RKO (cell line): ENCODE data around the gene MFSD8.
A peak's percentile ranks its signal among the peaks of the same experiment; 100 is the strongest.
"Not testable (repeated sequence)": the region's sequence is repeated elsewhere in the genome, so short reads cannot be mapped to it uniquely, and the experiment has no call there.

Experiments
- DNase-seq: peaks from one replicate; pipeline ENCODE4 v3.0.0-alpha.2; 2016; ENCODE audit warnings: low spot score

The MFSD8 gene, protein sequence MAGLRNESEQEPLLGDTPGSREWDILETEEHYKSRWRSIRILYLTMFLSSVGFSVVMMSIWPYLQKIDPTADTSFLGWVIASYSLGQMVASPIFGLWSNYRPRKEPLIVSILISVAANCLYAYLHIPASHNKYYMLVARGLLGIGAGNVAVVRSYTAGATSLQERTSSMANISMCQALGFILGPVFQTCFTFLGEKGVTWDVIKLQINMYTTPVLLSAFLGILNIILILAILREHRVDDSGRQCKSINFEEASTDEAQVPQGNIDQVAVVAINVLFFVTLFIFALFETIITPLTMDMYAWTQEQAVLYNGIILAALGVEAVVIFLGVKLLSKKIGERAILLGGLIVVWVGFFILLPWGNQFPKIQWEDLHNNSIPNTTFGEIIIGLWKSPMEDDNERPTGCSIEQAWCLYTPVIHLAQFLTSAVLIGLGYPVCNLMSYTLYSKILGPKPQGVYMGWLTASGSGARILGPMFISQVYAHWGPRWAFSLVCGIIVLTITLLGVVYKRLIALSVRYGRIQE

GRCh38 chr4:127965062-127965802 lies at the start of gene MFSD8, which contains the start of gene ABHD18:
MFSD8 (minus strand) TSS chr4:127965173; CDS start chr4:127965133, 40 bp downstream.
ABHD18 (plus strand) TSS chr4:127965406; CDS start chr4:127982956, 17,550 bp downstream.
- peak; percentile 99 for DNase-seq

GRCh38 chr4:128009428-128009827 lies 44.5 kb upstream of the MFSD8 start:
- DNase-seq: no peak

DNA sequence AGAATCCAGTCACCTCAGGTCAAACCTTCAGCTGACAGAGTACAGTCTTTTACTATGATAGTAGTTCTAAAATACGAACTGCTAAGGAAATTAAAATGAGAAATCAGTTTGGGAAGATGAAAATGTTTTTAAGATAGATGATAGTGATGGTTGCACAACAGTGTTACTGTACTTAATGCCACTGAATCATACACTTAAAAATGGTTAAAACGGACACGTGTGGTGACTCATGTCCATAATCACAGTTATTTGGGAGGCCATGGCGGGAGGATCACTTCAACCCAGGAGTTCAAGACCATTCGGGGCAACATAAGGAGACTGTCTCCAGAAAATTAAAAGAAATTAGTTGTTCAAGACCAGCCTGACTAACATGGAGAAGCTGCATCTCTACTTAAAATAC lies 41.6 kb upstream of the MFSD8 start:
- peak; percentile 35 for DNase-seq

GRCh38 chr4:127997534-127998388 lies 32.8 kb upstream of the MFSD8 start:
- DNase-seq: peak; percentile 83

DNA sequence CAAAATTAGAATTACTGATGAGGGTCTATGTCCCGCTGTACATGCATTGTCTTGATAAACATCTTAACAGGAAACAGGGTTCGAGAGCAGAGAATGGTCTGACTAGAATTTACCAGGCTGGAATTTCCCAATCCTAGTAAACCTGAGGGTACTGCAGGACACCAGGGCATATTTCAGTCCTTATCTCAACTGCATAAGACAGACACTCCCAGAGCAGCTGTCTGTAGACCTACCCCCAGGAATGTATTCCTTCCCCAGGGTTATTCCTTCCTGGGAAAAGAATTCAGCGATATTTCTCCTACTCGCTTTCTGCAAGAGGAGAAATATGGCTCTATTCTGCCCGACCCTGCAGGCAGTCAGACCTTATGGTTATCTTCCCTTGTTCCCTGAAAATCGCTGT lies 31.5 kb upstream of the MFSD8 start:
- DNase-seq: not testable (repeated sequence)

GRCh38 chr4:127995776-127996175 lies 30.8 kb upstream of the MFSD8 start:
- DNase-seq: no peak

- no peak for DNase-seq
Measured at GRCh38 chr4:127993151-127993550, 28.2 kb upstream of the MFSD8 start.

- DNase-seq: no peak
Measured at GRCh38 chr4:127988638-127989037, 23.7 kb upstream of the MFSD8 start.

DNA sequence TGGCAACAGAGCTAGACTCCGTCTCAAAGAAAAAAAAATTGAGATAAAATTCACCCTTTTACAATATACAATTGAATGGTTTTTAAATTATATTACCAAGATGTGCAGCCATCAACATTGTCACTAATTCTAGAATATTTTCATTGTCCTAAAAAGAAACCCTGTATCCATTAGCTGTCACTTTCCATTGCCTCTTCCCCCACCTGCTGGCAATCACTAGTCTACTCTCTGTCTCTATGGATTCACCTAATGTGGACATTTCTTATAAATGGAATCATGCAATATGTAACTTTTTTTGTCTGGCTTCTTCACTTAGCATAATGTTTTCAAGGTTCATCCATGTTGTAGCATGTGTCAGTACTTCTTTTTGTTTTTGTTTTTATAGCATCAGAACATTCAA lies 21.0 kb upstream of the MFSD8 start:
- no peak for DNase-seq

GRCh38 chr4:127982445-127982844 lies 17.5 kb upstream of the MFSD8 start:
- no peak for DNase-seq

- DNase-seq: no peak
Measured at GRCh38 chr4:127978930-127979329, 14.0 kb upstream of the MFSD8 start.

DNA sequence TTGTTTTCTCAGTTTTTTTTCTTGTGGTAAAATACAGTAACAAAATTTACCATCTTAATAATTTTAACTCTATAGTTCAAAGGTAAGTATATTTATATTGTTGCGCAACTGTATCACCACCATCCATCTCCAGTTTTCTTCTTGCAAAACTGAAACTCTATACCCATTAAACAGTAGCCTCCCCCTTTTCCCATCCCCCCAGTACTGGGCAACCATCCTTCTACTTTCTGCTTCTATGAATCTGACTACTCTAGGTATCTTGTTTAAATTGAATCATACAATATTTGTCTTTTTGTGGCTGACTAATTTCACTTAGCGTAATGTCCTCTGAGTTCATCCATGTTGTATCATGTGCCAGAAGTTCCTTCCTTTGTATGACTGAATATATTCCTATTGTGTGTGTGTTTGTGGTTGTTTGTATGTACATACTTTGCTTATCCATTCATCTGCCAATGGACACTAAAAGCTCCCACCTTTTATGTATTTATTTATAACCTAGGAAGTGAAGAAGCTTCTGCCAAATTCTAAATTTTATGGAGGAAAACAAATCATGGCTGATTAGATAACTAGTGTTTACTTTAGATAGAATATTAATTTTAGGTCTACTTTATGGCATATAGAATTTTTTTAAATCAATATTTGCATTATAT lies 10.3 kb upstream of the MFSD8 start:
- DNase-seq: no peak

DNA sequence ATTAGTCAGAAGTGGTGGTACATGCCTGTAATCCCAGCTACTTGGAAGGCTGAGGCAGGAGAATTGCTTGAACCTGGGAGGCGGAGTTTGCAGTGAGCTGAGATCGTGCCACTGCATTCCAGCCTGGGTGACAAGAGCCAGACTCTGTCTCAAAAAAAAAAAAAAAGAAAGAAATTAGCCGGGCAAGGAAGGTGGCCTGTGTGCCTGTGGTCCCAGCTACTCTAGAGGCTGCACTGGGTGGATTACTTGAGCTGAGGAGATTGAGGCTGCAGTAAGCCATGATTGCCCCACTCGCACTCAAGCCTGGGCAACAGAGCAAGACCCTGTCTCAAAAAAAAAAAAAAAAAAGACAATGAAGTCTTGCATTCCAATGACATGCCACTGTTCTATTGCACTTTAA lies 6.0 kb upstream of the MFSD8 start:
- not testable (repeated sequence) for DNase-seq

DNA sequence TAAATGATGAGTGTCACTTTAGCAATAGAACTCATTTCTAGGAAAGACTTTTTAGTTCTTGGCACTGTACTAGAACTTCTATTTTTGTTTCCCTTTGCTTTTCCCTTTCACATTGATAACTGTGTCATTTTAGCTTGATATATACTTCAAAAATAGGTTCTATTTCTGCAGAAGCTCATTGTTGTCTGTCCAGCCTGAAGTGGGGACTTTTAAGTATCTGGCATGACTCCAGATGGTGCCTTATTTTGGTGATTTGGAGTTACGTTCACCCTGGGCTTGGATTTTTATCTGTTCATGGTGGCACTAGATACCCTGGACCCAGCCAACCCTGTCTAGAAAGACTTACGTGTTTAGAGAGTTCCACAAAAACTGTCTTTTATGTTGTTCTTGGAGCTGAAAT lies 3.6 kb upstream of the MFSD8 start:
- DNase-seq: no peak

- peak; percentile 49 for DNase-seq
Measured at GRCh38 chr4:127967141-127967775, 2.3 kb upstream of the MFSD8 start.

DNA sequence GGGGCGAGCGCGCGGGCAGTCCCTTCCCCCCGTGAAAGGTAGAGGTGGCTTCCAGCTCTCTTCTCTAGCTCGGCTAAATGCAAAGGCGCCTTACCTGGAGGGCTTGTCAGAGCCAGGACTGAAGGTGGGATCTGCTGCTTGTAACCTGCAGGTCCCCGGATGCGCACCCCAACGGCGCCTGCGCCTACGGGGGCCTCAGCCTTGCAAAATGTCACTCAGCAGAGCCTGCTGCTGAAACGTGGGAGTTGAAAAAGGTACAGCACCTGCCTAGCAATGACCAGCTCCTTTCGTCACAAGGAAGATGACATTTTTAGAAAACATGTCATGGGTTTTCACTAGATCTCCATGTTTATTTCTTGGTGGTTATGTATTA lies 816 bp upstream of the MFSD8 start:
- DNase-seq: peak; percentile 46

GRCh38 chr4:127964426-127965061 lies 429 bp downstream of the MFSD8 start:
- peak; percentile 41 for DNase-seq

GRCh38 chr4:127963633-127964398 lies 1.2 kb downstream of the MFSD8 start:
- not testable (repeated sequence) for DNase-seq

DNA sequence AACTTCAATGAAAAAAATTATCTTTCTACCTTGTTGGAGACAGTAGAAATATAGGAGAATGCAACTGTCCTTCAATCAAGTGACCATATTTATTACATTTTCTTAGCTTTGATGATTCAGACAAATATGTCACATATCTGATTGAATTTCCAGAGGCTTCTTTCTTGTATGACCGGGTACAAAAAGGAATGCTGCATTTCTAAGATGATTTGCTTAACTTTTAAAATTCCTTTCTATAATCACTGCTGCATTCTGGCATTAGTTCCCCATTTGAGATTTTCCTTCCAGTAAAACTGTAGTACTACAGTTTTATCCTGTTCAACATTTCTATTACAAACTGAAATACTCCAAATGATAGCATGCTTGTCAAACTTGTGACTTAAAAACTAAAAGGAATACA lies 5.2 kb downstream of the MFSD8 start:
- no peak for DNase-seq

DNA sequence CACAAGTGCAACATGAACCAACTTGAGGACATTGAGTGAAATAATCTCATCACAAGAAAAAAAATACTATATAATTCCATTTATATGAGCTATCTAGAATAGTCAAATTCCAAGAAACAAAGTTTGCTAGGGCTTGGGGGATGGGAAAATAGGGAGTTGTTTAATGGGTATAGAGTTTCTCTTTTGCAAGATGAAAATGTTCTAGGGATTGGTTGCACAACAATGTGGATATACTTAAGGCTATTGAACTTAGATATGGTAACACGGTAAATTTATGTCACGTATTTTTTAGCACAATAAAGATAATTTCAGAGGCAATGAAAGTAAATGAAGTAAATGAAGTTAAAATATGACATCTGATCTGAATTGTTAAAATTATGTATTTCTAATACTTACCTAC lies 7.9 kb downstream of the MFSD8 start:
- no peak for DNase-seq
